Measurements from ENCODE around the gene SNX12.

DNA sequence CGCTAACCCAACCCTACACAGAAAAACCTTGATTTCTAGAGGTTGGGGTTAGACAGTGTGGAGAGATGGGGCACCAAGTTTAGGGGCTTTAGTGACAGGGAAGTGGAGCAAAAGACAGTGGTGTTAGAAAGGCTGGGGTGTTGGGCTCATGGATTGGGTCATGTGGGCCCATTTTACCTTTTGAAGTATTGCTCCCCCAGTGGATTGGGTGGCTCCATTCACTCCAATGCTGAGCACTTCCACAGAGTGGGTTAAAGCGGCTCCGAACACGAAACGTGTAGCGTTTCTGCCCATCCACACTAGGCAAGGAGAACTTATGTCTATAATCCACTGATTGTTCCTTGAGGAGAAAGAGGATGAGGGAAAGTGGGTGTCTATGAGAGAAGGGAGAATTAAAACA, 40.9 kb upstream of the SNX12 start:
- no peak for TF ChIP-seq POLR2A (IDR thresholded peaks at IDR 0.05)
- TF ChIP-seq, protein P1, sequence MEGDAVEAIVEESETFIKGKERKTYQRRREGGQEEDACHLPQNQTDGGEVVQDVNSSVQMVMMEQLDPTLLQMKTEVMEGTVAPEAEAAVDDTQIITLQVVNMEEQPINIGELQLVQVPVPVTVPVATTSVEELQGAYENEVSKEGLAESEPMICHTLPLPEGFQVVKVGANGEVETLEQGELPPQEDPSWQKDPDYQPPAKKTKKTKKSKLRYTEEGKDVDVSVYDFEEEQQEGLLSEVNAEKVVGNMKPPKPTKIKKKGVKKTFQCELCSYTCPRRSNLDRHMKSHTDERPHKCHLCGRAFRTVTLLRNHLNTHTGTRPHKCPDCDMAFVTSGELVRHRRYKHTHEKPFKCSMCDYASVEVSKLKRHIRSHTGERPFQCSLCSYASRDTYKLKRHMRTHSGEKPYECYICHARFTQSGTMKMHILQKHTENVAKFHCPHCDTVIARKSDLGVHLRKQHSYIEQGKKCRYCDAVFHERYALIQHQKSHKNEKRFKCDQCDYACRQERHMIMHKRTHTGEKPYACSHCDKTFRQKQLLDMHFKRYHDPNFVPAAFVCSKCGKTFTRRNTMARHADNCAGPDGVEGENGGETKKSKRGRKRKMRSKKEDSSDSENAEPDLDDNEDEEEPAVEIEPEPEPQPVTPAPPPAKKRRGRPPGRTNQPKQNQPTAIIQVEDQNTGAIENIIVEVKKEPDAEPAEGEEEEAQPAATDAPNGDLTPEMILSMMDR (IDR thresholded peaks at IDR 0.05), result no peak

Measured in adrenal gland (tissue), 5 donors.